Measurements from ENCODE around the gene YPEL2.

YPEL2 gene

DNA sequence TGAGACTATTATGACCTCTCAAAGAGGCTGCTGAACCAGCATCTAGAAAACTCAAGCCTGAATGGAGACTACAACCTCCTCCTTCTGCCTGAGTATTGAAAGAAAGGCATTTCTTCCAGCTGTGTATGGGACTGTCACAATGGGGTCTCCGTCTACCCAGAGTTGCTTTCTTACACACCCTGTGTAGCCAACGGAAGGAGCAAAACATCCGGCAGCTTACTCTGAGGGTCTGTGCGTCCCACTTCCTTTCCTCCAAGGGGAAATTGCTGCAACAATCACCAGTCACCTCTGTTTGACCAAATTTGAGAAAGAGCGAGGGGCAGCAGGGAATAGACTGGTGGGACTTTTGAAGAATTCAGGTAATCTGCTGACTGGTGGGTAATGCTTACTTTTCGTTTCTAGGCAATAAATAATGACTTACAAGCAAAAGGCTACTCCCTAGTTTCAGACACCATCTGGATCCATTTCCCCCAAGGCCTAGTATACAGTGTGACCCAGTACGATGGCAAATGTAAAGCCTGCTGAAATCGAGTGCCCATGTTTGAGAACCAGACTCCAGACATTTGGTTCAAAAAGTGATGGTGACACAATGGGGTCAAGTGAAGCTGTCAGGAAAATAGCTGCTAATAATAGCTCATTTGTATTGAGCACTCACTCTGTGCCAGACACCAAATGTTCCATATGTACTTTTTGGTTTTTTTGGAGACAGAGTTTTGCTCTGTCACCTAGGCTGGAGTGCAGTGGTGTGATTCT is 81.7 kb downstream of the YPEL2 start:
- no peaks in the 10 kb centered on the region for H3K9me3 ChIP-seq (ENCODE audit: insufficient read depth, low read depth, low read length)

DNA sequence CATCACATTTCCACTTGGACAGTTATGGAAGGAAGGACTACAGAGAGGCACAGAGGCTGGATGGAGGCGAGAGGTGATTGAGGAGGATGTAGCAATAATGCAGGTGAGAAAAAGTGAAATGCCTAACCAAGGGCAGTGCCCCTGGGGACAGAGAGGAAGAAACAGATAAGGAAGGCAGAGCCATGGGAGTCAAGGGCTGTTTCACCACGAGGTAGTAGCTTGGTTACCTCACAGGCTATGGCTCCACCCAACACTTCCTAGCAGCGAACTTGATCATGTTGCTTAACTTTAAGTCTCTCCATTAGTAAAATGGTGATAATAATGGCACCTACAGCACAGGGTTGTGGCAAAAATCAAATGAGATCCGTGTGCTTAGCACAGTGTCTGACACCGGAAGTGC is 83.9 kb downstream of the YPEL2 start:
- no peak overlapping the region for H3K4me2 ChIP-seq (ENCODE audit: low read depth, low read length, poor library complexity, severe bottlenecking)
- H3K36me3 ChIP-seq (ENCODE audit: insufficient read depth, low read length) = no peaks in the 10 kb centered on the region
- no peaks in the 10 kb centered on the region for H3K9me2 ChIP-seq (replicated peaks; ENCODE audit: low read depth, low read length)
- no peaks in the 10 kb centered on the region for H4K20me1 ChIP-seq (ENCODE audit: insufficient read depth, low read length, poor library complexity, severe bottlenecking)
- TF ChIP-seq, protein P1, sequence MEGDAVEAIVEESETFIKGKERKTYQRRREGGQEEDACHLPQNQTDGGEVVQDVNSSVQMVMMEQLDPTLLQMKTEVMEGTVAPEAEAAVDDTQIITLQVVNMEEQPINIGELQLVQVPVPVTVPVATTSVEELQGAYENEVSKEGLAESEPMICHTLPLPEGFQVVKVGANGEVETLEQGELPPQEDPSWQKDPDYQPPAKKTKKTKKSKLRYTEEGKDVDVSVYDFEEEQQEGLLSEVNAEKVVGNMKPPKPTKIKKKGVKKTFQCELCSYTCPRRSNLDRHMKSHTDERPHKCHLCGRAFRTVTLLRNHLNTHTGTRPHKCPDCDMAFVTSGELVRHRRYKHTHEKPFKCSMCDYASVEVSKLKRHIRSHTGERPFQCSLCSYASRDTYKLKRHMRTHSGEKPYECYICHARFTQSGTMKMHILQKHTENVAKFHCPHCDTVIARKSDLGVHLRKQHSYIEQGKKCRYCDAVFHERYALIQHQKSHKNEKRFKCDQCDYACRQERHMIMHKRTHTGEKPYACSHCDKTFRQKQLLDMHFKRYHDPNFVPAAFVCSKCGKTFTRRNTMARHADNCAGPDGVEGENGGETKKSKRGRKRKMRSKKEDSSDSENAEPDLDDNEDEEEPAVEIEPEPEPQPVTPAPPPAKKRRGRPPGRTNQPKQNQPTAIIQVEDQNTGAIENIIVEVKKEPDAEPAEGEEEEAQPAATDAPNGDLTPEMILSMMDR (conservative IDR thresholded peaks at IDR 0.05; ENCODE audit: low read length) = no peak
- no peak for TF ChIP-seq EZH2phosphoT487 (IDR thresholded peaks at IDR 0.05; ENCODE audit: borderline replicate concordance)
- no peaks in the 10 kb centered on the region for H3K27me3 ChIP-seq (ENCODE audit: insufficient read depth, low read length, poor library complexity, severe bottlenecking)
- no peaks in the 10 kb centered on the region for H3K79me2 ChIP-seq (ENCODE audit: insufficient read depth, low read length)
- no peak overlapping the region for H3K9ac ChIP-seq (ENCODE audit: low read depth, low read length, poor library complexity, severe bottlenecking)
- no peak overlapping the region for H2AFZ ChIP-seq (ENCODE audit: low read length)
- no peaks in the 10 kb centered on the region for H3K4me1 ChIP-seq (ENCODE audit: insufficient read depth, low read length, poor library complexity, severe bottlenecking)
- H3K4me3 ChIP-seq (ENCODE audit: low read length, poor library complexity, severe bottlenecking) = no peak overlapping the region
- no peaks in the 10 kb centered on the region for H3F3A ChIP-seq (ENCODE audit: low read depth)
- no peaks in the 10 kb centered on the region for H3K9me3 ChIP-seq (ENCODE audit: insufficient read depth, low read depth, low read length)

More for the DNA sequence above, 81.7 kb downstream of the YPEL2 start:
- H3K79me2 ChIP-seq (ENCODE audit: insufficient read depth, low read length) = no peaks in the 10 kb centered on the region
- H3K36me3 ChIP-seq (ENCODE audit: insufficient read depth, low read length) = no peaks in the 10 kb centered on the region
- TF ChIP-seq, protein P1 (conservative IDR thresholded peaks at IDR 0.05; ENCODE audit: low read length) = no peak
- TF ChIP-seq EZH2phosphoT487 (IDR thresholded peaks at IDR 0.05; ENCODE audit: borderline replicate concordance) = no peak
- H3F3A ChIP-seq (ENCODE audit: low read depth) = no peaks in the 10 kb centered on the region
- no peaks in the 10 kb centered on the region for H3K27me3 ChIP-seq (ENCODE audit: insufficient read depth, low read length, poor library complexity, severe bottlenecking)
- H3K4me2 ChIP-seq (ENCODE audit: low read depth, low read length, poor library complexity, severe bottlenecking) = no peak overlapping the region
- no peaks in the 10 kb centered on the region for H4K20me1 ChIP-seq (ENCODE audit: insufficient read depth, low read length, poor library complexity, severe bottlenecking)
- H3K4me1 ChIP-seq (ENCODE audit: insufficient read depth, low read length, poor library complexity, severe bottlenecking) = no peaks in the 10 kb centered on the region
- no peaks in the 10 kb centered on the region for H3K9me2 ChIP-seq (replicated peaks; ENCODE audit: low read depth, low read length)
- no peak overlapping the region for H3K4me3 ChIP-seq (ENCODE audit: low read length, poor library complexity, severe bottlenecking)
- no peak overlapping the region for H2AFZ ChIP-seq (ENCODE audit: low read length)
- no peak overlapping the region for H3K9ac ChIP-seq (ENCODE audit: low read depth, low read length, poor library complexity, severe bottlenecking)

DNA sequence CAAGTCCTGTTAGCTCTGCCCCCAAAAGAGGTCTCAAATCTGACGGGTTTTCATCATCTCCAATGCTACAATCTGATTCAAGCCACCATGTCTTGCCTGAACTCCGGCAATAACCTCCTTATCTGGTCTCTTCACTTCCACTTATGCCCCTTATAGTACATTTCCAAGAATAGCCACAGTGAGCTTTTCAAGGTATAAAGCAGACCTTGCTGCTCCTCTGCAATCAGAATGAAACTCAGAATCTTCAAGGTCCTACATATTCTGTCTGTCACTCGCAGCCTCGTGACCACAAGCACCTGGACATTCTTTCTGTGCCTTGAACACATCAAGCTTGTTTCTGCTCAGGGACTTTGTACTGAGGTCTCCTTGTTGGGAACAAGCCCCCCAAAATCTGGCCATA is 84.7 kb downstream of the YPEL2 start:
- Histone ChIP-seq H3K9me2 (replicated peaks; ENCODE audit: low read depth, low read length) (no peaks in the 10 kb centered on the region), H3K36me3 (ENCODE audit: insufficient read depth, low read length) (no peaks in the 10 kb centered on the region), H2AFZ (ENCODE audit: low read length) (no peak overlapping the region), H3K9me3 (ENCODE audit: insufficient read depth, low read depth, low read length) (no peaks in the 10 kb centered on the region), H3K27me3 (ENCODE audit: insufficient read depth, low read length, poor library complexity, severe bottlenecking) (no peaks in the 10 kb centered on the region), H3K4me2 (ENCODE audit: low read depth, low read length, poor library complexity, severe bottlenecking) (no peak overlapping the region), H3K4me3 (ENCODE audit: low read length, poor library complexity, severe bottlenecking) (no peak overlapping the region), H3K4me1 (ENCODE audit: insufficient read depth, low read length, poor library complexity, severe bottlenecking) (no peaks in the 10 kb centered on the region), H3F3A (ENCODE audit: low read depth) (no peaks in the 10 kb centered on the region), H4K20me1 (ENCODE audit: insufficient read depth, low read length, poor library complexity, severe bottlenecking) (no peaks in the 10 kb centered on the region), H3K79me2 (ENCODE audit: insufficient read depth, low read length) (no peaks in the 10 kb centered on the region), H3K9ac (ENCODE audit: low read depth, low read length, poor library complexity, severe bottlenecking) (no peak overlapping the region)
- TF ChIP-seq, protein P1 (conservative IDR thresholded peaks at IDR 0.05; ENCODE audit: low read length) = no peak
- TF ChIP-seq EZH2phosphoT487 (IDR thresholded peaks at IDR 0.05; ENCODE audit: borderline replicate concordance) = no peak
